ENCODE results near the gene XYLT1.

- no peak for TF ChIP-seq CTCF (conservative IDR thresholded peaks at IDR 0.05; ENCODE audit: low read depth, low read length)
- no peak for TF ChIP-seq CEBPB (IDR thresholded peaks at IDR 0.05; ENCODE audit: low read depth, low read length)
- TF ChIP-seq POLR2A (IDR thresholded peaks at IDR 0.05; ENCODE audit: low read depth, low read length), result no peak
- no peak for TF ChIP-seq RCOR1 (IDR thresholded peaks at IDR 0.05; ENCODE audit: insufficient replicate concordance, low read length)
- no peak for TF ChIP-seq RAD21 (IDR thresholded peaks at IDR 0.05; ENCODE audit: low read length)
- no peak for TF ChIP-seq USF2 (IDR thresholded peaks at IDR 0.05; ENCODE audit: low read depth, low read length)
These were observed 243.5 kb downstream of the XYLT1 start for GRCh38 chr16:17227278-17227677.
